GM19035 (cell line): ENCODE measurements around the gene ALOX15B.
"Not testable (repeated sequence)": the region's sequence is repeated elsewhere in the genome, so short reads cannot be mapped to it uniquely, and the experiment has no call there.

Experiments used
- ATAC-seq: cut with Tn5 transposase; IDR thresholded peaks from one replicate; pipeline ENCODE4 v1.9.1; 2021; ENCODE audit not compliant: unreplicated experiment

The ALOX15B gene

GRCh38 chr17:8077939-8078338 is 39.1 kb downstream of the ALOX15B start:
- not testable (repeated sequence) for ATAC-seq

DNA sequence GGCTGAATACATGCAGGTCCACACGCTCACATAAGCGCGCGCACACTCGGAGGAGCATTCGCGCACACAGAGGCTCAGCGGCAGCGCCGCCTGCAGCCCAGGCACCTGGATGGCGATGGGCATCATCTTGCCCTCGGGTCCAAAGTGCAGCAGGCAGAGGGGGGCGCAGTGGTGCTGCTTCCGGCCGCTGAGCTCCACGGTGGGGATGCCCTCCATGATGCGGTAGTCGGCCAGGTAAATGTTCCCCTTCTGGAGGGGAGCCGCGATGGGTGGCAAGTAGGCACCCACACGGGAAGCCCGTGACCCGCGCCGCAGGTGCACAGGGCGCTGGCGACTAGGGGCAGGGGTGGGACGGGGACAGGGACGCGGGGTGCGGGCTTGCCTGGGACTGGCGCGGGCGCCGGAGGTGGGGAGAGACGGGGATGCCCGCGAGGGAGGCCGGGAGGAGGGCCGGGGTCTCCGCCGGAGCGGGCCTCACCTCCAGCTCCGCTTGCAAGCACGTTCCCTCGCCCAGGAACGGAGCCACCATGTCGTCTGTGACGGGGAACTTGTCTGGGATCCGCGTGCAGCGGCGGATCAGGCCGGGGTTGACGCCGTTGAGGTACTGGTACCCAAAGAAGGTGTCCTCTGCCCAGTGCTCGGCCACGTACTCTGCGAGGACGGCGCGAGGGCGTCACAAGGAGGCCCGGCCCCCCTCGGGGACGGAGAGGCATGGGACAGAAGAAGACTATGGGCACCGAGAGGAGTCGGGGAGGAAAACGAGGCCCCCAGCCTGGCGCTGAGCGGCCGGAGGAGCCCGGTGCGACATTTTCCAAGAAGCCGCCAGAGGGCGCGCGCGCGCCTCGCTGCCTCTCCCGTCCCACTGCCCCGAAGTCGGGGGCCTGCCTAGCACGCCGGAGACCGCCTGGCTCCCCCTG is 40.7 kb downstream of the ALOX15B start:
- no peak for ATAC-seq

GRCh38 chr17:8080208-8080798 is 41.4 kb downstream of the ALOX15B start:
- ATAC-seq, result no peak

DNA sequence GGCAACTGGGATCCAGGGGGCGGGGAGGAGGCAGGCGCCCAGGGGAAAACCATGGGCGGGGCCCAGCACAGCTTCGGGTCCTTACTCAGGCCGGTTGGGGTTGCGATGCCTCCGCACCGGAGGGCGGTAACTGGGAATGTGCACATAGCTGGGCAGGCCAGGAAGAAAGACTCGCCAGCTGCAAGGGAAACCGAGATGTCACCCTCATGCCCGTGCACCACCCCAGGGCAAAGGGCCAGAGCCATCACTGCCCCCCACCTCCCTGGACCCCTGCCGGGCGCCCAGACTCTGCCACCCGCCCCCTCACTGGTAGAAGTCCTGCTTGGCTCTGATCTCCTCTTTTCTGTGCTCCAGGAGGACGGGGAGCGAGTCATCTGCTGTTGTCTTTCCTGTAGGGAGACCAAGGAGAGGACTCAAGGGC is 42.0 kb downstream of the ALOX15B start:
- no peak for ATAC-seq

DNA sequence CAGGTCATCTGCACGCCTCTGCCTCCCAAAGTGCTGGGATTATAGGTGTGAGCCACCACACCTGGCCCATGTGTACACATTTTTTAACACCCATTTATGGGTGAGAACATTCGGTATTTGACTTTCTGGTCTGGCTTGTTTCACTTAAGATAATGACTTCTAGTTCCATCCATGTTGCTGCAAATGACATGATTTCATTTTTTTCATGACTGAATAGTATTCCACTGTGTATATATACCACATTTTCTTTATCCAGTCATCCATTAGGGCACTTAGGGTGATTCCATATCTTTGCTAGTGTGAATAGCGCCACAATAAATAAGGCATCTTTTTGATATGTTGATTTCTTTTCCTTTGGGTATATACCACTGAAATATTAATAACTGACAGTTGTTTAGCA is 43.0 kb downstream of the ALOX15B start:
- no peak for ATAC-seq

GRCh38 chr17:8082292-8082691 is 43.4 kb downstream of the ALOX15B start:
- no peak for ATAC-seq

GRCh38 chr17:8084250-8084649 is 45.4 kb downstream of the ALOX15B start:
- no peak for ATAC-seq

DNA sequence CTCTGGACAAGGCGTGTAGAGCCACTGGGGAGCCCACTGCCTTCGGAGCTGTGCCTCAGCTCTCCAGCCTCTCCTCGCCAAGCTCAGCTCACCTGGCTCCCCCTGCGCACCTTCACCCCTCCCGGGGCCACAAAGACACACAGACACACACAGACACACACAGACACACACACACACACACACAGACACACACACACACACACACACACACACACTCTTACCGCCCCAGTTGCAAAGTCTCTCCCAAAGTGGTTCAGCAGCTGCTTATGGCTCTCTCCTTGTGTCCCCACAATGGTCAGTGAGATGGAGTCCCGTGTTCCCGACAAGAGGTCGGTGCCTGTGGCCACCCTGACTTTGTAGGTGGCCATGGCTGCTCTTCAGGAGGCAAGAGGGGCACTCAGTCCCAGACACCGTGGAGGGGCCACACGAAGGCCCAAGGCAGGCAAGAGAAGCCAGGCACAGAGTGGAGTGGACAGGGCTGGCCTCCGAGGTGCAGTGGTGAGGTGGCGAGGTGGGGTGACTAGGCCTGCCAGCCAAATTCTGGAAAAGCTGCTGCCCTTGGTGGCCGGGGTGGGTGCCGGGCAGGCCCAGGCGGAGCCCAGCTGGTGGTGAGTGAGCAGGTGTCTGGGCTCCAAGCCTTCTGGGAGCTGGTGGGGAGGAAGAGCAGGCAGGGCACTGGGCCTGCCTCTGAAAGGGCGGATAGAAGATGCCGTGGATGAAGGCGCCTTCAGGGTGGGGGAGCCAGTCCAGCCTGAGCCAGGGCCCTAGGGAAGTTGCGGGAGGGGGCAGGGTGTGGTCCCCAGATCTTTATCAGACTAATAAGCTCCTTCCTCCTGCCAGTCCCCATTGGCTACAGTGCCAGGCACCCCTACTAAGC is 48.5 kb downstream of the ALOX15B start, which contains the start of gene ALOX12B:
TSS of gene ALOX12B (minus strand) at position 642 of the 877 bp plus-strand sequence. CDS start at position 368, 274 bp downstream.
- ATAC-seq, result no peak

DNA sequence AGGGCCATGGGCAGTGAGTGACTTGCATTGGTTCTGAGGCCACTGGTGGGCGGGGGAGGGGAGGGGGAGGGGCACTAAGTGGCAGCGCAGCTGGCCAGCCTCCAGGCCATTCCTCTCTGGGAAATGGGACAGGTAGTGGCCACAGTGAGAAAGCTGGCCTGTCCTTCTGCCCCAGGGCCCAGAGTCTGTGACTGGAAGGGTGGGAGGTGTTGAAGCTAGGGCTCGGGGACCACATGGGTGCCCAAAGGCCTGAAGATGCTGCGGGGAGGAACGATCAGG is 49.0 kb downstream of the ALOX15B start:
- no peak for ATAC-seq

GRCh38 chr17:8089728-8090127 is 50.9 kb downstream of the ALOX15B start:
- no peak for ATAC-seq

- ATAC-seq, result no peak
These were observed 52.3 kb downstream of the ALOX15B start for GRCh38 chr17:8091033-8091687.

- ATAC-seq, result no peak
These were observed 56.5 kb downstream of the ALOX15B start for GRCh38 chr17:8095361-8095760.

- ATAC-seq, result no peak
These were observed 57.7 kb downstream of the ALOX15B start for GRCh38 chr17:8096541-8096940.
